ENCODE results near the gene HTT-AS.
"Not testable (repeated sequence)": the region's sequence is repeated elsewhere in the genome, so short reads cannot be mapped to it uniquely, and the experiment has no call there.

Gene HTT-AS

DNA sequence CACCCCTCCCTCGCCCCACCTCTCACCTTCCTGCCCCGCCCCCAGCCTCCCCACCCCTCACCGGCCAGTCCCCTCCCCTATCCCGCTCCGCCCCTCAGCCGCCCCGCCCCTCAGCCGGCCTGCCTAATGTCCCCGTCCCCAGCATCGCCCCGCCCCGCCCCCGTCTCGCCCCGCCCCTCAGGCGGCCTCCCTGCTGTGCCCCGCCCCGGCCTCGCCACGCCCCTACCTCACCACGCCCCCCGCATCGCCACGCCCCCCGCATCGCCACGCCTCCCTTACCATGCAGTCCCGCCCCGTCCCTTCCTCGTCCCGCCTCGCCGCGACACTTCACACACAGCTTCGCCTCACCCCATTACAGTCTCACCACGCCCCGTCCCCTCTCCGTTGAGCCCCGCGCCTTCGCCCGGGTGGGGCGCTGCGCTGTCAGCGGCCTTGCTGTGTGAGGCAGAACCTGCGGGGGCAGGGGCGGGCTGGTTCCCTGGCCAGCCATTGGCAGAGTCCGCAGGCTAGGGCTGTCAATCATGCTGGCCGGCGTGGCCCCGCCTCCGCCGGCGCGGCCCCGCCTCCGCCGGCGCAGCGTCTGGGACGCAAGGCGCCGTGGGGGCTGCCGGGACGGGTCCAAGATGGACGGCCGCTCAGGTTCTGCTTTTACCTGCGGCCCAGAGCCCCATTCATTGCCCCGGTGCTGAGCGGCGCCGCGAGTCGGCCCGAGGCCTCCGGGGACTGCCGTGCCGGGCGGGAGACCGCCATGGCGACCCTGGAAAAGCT lies at the start of gene HTT-AS, which contains the start of gene HTT:
Gene HTT-AS, minus strand, starts transcription at position 461 of the 768 bp plus-strand sequence.
Gene HTT, plus strand, starts transcription at position 604 of the 768 bp plus-strand sequence. Its CDS starts 145 bp downstream, at position 749.
- DNase-seq (ENCODE audit: low read depth), result peak; percentile 94

DNA sequence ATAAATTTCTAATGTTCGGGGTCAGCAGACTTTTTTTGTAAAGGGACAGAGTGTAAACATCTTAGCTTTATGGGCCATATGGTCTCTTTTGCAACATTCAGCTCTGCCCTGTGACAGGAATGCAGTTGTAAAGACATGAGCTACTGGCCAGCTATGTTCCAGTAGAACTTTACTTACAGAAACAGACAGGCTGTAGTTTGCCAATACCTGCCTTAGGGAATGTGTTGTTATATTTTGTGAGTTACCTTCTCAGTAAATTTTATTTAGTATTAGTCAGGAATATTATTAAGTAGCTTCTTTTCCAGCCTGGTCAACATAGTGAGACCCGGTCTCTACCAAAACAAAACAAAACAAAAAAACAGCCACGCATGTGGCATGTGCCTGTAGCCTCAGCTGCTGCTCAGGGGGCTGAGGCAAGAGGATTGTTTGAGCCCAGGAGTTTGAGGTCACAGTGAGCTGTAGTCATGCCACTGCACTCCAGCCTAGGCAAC lies 48.9 kb upstream of the HTT-AS start:
- DNase-seq (ENCODE audit: low read depth), result no peak

DNA sequence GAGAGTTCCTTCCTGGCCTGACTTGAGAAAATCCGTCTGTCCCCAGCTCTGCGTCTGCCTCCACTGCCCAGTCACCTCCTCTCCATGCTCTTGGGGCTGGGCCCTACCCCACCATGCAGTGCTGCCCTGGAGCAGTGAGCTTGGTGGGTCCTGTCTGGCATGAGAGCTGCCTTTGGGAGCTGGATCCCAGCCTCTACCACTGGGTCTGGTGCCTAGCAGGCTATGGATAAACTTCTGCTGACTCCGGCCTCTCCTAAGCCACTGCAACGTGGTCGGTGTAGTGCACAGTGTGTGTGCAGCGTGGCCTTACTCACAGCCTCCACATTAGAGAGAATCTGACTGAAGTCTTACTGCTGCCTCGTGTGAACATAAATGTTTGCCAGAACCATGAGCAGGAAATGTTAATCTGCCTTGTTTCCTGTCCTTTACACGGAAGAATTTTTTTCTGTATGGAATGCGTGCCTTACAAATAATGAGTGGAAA lies 47.8 kb upstream of the HTT-AS start:
- DNase-seq (ENCODE audit: low read depth), result no peak

DNA sequence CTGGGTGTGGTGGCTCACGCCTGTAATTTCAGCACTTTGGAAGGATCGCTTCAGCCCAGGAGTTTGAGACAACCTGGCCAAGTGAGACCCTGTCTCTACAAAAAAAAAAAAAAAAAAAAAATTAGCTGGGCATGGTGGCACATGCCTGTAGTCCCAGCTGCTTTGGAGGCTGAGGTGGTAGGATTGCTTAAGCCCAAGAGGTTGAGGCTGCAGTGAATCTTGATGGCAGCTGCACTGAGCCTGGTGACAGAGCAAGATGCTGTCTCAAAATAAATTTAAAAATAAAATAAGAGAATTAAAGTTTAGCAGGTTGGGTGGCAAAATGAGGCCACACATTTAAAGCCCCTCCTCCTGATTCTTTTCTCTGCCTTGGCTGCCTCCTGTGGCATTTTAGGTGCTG lies 47.3 kb upstream of the HTT-AS start:
- DNase-seq (ENCODE audit: low read depth), result no peak

DNA sequence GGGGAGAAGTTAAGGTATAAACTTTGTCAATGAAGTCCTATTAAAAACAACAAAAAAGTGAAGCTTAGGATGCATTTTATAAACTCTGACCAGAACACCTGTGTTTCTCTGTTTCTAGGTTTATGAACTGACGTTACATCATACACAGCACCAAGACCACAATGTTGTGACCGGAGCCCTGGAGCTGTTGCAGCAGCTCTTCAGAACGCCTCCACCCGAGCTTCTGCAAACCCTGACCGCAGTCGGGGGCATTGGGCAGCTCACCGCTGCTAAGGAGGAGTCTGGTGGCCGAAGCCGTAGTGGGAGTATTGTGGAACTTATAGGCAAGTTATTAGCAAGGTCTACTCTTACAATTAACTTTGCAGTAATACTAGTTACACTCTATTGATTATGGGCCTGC lies 46.8 kb upstream of the HTT-AS start:
- no peak for DNase-seq (ENCODE audit: low read depth)

DNA sequence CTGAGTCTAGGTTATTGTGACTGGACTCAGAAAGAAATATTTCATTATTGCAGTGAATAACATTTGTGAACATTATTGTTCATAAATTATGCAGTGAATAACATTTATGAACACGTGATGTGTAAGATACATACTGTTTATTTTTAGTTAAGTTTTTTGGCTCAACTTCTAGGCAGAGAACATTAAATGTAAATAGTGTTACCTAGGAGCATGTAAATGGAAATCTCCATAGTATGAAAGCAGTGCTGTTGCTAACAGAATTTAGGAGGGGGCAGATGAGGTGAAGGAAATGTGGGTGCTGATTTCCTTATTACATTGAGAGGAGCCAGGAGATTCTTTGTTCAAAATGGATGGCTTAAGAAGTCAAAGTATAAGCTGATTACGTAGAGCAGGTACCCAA lies 45.1 kb upstream of the HTT-AS start:
- DNase-seq (ENCODE audit: low read depth), result no peak

DNA sequence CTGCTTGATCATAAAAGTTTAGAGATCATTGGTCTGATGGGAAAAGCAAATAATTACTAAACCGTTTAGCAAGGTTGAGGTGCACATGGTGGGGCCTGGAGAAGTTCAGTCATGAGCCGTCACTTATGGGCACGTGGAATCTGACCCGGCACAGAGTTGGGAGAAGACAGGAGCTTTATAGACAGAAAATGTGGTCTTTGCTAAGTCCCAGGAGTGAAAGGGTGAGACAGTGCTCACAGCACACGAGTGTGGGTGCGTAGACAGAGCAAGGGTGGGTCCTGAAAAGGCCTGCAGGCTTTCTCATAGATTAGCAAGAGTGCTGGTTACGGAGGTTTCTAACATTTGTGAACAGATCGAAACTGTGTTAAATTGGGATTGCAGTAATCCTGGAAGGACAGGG lies 44.0 kb upstream of the HTT-AS start:
- DNase-seq (ENCODE audit: low read depth), result no peak

DNA sequence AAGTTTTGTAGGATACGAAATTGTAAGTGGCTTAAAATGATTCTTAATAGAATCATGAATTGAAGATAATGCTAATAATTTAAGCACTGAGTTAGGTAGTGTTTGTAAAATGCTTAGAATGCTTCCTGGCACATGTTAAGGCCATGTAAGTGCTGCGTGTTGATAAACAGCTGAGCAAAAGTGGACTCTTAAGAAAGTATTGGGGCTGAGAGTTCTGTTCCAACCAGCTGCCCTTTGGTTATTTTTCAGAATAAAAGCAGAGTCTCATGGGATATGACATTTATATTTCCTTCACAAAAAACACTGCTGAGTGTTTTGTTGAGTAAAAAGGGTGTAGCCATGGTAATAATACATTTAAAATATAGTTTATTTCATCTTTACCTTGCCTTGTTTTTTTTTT lies 42.6 kb upstream of the HTT-AS start:
- no peak for DNase-seq (ENCODE audit: low read depth)

DNA sequence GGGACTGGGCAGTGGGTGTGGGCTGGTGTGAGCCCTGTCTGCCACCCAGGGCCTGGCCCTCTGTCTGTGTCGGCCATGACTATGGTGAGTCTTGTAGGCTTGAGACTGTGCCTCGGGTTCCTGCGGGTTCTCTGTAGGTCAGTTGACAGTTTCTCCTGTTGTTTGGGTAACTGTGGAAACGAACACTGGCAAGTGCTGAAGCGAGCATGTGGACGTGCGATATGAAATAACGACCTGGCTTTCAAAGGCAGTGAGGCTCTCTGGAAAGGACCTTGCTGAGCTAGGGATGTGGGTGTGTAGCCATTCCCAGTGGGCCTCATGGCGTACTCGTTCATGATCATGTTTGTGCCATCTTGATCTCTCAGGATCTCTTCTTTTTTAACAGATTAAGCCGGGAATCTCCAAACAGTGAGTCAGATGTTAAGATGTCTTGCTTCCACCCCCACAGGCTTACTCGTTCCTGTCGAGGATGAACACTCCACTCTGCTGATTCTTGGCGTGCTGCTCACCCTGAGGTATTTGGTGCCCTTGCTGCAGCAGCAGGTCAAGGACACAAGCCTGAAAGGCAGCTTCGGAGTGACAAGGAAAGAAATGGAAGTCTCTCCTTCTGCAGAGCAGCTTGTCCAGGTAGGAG lies 41.4 kb upstream of the HTT-AS start:
- no peak for DNase-seq (ENCODE audit: low read depth)

DNA sequence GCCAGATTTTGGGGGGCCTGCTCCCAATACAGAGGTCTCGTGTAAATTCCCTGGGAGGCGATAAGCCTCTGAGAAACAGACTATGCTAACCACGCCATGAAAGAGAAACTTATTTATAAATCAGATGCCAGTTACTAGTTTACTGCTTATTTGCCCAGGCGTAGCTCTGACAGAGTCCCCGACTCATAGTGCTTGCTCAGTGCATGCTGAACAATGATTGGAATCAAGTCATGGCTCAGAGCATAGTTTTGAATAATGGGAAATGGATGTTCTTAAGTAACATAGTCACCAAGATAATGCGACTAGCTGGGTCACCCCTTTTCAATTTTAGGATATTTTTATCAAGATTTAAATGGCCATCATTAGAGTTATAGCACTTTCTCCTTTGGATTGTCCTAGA lies 40.0 kb upstream of the HTT-AS start:
- no peak for DNase-seq (ENCODE audit: low read depth)

DNA sequence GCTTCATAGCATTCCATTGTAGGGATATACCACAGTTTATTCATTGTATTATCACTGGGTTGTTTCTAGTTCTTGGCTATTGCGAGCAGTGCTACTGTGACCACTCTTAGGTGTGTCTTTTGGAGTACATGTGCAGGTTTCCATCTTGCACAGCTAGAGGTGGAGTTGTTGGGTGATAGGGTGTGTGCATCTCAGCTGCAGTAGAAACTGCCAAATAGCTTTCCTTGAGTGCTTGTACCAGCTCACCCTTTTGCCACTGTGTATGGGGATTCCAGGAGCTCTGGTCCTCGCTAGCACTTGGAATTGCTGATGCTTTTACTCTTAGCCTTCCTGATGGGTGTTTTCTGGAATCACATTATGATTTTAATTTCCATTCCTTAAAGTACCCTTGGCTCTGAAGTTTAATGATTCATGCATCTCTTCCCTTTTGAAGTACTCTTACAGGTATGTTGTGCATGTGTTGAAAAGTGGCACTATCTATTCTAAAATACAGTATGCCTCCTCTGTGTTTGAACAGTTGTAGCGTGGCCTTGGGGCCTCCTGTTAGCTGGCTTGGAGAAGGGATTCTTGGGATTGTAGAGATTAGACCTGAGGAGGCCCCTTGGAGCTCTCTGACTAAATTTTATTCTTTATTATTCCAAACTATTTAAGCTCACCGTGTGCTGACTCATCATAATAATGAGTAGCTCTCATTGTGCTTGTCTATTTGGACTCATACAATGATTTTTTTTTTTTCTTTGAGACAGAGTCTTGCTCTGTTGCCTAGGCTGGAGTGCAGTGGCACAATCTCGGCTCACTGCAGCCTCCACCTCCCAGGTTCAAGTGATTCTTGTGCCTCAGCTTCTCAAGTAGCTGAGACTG lies 38.5 kb upstream of the HTT-AS start:
- DNase-seq (ENCODE audit: low read depth), result no peak

DNA sequence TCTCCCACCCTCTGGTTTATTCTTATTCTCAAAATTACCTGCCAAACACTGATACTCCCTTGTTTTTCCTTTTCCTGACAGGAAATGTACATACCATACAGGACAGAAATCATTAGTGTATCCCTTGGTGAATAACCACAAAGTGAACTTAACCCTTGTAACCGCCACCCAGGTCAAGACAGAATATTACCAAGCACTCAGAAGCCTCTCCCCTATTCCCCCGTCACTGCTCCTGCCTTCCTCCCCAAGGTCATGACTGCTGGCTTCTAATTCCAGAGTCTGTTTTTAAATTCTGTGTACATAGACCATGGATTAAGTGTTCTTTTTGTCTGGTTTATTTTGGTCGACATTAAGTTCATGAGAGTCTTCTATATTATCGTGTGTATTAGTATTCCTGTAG lies 37.9 kb upstream of the HTT-AS start:
- no peak for DNase-seq (ENCODE audit: low read depth)

DNA sequence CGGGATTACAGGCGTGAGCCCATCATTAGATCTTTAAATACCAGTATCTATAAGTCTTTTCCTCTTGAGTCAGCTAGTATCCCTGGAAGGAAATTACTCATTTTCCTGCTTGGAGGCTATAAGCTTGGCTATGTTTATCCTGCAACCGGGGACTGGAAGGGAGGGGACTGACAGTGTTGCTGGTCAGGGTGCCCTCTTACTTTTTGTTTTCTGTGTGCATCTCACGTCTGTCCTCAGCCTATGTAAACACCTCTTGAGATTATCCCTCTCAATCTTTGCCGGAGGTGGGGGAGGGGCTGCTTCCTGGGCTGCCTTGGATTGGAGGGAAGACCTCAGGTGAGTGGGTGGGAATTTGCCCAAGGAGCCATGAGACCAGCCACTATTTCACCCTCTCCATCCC lies 37.1 kb upstream of the HTT-AS start:
- DNase-seq (ENCODE audit: low read depth), result no peak

DNA sequence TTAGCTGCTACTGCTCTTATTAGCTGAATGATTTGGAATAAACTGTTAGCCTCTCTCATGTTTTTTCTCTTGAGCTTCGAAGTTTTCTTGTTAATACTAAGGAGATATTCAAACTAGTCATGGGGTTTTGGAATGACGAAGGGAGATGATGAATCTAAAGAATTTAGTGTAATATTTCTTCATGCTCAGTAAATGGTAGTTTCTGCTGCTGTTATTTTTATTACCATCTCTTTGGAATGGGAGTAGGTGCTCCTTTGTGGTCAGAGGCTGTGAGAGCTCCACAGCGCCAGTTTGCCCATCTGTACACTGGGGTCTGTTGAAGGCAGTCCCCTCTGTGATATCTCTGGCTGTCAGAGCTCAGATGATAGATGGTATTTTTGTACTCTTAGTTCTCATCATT lies 33.9 kb upstream of the HTT-AS start:
- no peak for DNase-seq (ENCODE audit: low read depth)

DNA sequence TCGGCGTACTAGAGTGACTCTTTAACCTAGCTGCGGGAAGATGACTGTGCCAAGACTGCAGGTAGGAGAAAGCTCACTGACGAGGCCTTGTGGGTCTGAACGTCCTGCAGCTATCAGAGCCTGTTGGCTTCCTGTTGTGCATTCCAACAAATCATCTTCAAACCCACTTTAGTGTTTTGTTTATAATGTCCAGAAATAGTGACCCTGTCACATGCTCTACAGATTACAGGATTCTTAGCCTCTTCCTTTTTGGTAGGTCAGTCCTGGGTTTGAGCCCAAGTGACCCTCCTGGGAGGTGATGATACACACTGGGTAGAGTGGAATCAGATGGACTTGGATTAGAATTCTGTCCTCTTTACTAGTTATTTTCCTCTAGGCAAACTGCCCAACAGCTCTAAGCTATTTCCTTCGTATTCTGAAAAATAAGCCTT lies 33.4 kb upstream of the HTT-AS start:
- no peak for DNase-seq (ENCODE audit: low read depth)

DNA sequence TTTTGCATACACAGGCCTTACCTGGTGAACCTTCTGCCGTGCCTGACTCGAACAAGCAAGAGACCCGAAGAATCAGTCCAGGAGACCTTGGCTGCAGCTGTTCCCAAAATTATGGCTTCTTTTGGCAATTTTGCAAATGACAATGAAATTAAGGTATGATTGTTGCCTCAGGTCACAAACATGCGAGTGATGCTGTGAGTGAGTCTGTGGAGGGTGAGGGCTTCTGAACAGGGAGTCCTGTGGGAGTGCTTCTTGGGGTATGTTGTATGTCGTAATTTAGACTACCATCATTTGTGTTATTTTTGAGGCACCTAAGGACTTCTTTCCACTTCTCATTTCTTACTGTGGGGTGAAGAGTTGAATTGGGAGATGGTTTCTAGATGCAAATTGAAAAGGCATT lies 32.9 kb upstream of the HTT-AS start:
- no peak for DNase-seq (ENCODE audit: low read depth)

DNA sequence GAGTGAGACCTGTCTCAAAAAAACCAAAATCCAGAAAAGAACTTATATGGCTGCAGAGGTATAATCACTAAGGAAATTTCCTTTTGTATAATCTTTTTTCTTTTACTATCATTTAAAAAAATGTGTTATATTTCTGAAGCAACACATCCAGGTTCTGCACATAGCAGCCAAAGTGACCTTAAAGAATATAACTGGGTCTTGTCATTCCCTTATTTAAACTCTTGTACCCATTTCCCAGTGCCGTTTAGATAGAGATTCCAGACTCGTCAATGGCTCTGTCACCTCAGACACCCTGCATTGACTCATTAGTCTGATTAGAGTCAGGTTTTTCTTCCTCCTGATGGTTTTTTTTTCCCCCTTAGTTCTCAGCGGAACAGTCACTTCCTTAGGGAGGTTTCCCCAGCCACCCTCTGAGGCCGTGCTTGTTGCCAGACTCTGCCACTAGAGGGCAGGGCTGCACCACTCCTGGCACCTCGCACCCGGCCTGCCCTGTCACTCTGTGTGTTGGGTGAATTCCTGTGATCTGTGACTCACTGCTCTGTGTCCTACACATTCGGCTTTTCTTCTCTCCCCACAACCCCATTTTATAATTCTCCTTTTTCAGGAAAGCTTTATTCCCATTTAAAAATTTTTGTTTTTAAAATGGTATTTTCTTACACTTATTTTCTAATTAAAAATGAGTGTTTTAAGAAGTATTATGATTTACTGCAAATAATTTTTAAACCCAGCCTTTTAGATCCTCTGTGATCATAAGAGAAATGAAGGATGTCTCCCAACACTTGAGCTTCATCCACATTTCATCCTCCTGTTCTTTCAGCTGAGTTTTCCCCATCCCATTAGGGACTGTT lies 32.2 kb upstream of the HTT-AS start:
- peak; percentile 89 for DNase-seq (ENCODE audit: low read depth)

DNA sequence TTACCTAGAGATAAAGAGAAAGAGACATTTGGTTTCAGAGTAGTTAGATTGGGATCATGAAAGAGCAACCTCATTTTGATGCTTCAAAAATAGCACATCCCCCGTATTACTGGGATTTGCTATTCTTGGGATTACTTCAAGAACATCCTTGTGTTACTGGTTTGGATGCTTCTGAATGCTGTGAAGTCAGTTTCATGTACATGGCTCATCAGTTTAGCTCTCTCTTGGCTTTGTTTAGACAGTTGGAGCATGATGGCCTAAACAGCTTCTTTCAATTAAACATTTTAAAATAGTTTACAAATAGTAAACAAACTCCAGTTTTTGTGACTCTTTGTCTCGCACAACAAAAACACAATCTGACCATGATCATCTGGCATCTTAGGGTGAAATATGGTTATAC lies 24.0 kb upstream of the HTT-AS start:
- DNase-seq (ENCODE audit: low read depth), result no peak

DNA sequence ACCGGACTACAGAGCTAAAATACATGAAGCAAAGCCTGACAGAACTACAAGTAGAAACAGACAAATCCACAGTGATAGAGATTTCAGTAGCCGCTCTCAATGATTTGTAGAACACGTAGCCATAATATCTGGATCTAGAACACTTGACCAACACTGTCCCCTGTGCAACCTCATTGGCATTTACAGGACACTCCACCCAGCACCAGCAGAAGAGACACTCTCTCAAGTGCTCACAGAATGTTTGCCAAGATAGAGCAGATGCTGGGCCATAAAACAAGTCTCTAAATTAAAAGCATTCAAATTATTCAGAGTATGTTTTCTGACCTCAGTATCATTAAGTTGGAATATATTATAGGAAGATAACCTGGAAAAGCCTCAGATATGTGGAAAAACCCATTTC lies 21.9 kb upstream of the HTT-AS start:
- no peak for DNase-seq (ENCODE audit: low read depth)

DNA sequence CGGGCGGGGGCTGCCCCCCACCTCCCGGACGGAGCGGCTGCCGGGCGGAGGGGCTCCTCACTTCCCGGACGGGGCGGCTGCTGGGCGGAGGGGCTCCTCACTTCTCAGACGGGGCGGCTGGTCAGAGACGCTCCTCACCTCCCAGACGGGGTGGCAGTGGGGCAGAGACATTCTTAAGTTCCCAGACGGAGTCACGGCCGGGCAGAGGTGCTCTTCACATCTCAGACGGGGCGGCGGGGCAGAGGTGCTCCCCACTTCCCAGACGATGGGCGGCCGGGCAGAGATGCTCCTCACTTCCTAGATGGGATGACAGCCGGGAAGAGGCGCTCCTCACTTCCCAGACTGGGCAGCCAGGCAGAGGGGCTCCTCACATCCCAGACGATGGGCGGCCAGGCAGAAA lies 20.4 kb upstream of the HTT-AS start:
- DNase-seq (ENCODE audit: low read depth), result not testable (repeated sequence)

DNA sequence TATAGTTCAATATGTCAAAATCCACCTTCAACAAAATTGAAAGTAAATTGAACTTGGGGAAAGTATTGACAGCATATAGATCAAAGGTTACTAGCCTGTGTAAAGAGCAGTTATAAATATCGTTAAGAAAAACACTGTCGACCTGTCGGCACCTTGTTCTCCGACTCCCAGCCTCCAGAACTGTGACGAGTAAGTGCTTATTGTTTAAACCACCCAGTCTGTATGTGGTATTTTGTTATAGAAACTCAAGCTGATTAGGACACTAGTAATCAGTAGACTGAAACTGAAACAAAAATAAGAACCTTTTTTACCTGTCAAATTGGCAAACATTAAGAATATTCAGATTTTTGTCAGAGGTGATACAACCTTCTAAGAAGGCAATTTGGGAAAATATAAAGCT lies 17.1 kb upstream of the HTT-AS start:
- no peak for DNase-seq (ENCODE audit: low read depth)

All from activated T-cell treated with anti-CD3 and anti-CD28 coated beads for 48 hours (primary cell).